ENCODE results near the gene KRIT1. TPM values are rescaled to one million over a fixed set of nuclear protein-coding genes. Genes with fewer than 3 reads are reported as not detected.

KRIT1 gene
- total RNA-seq, 1 experiment from 2014 or later = 34.1 TPM

- no peak overlapping the region for H3K27ac Mint-ChIP-seq
- no peak for ATAC-seq
- no peaks in the 10 kb centered on the region for H3K27me3 Mint-ChIP-seq (ENCODE audit: low read depth)
- CTCF ChIA-PET = interaction anchor here (0.9 kb wide), 1 partner anchor 260 kb away, joined by 3 read pairs; the partner anchor contains the start of genes PEX1 and RBM48
- no peaks in the 10 kb centered on the region for H3K4me1 Mint-ChIP-seq
- TF ChIP-seq ATF6 (CRISPR knock-in tag; IDR thresholded peaks at IDR 0.05) (no peak), CDX4 (CRISPR knock-in tag; IDR thresholded peaks at IDR 0.05; ENCODE audit: borderline replicate concordance) (no peak), ZNF317 (CRISPR knock-in tag; IDR thresholded peaks at IDR 0.05; ENCODE audit: borderline replicate concordance, low read depth) (no peak)
- H3K36me3 Mint-ChIP-seq = no peaks in the 10 kb centered on the region
- DNase-seq (ENCODE audit: low spot score) = no peak
- POLR2A ChIA-PET = no interaction called here
- no peak overlapping the region for H3K4me3 Mint-ChIP-seq
- H3K9me3 Mint-ChIP-seq = 0 out of 2 replicates have a peak, but pooled peaks cover under 1% of the 10 kb centered on the region
Observed at GRCh38 chr7:92268921-92269320, 23.2 kb upstream of the KRIT1 start.

DNA sequence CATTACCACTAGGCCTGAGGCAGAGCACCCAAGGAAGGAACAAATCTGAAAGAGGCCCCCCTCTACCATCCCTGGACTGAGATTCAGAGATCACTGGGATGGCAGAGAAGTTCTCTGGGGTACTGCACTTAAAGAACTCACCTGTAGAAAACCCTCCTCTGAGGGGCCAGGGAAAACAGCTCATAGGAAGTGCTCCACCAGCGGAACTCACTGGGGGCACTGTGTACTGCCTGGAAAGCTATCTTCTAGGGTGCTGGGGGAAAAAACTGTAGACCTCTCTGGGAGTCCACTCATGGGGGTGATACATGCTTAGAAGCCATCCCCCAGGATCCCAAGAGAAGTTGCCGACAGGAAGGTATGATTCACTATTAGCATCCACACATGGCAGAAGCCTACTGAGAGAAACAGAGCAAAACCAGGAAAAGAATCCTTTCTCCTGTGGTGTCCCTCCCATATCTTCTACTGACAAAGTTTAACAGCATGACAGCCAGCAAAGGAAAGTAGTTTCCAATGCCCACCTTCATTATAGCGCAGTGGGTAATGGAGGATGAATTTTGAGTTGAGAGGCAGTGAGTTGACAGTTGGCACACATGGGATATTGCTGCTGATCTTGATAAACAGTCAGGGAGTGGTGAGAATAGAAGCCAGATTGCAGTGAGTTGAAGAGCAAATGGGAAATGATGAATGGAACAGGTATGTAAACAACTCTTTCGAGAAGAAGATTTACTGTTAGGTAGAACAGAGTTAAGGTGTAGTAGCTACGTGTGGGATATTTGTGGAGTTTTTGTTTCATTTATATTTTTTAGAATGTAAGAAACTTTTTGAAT is 20.9 kb upstream of the KRIT1 start:
- Mint-ChIP-seq H3K27me3 (ENCODE audit: low read depth) (no peaks in the 10 kb centered on the region), H3K27ac (no peak overlapping the region), H3K4me3 (no peak overlapping the region), H3K4me1 (no peaks in the 10 kb centered on the region), H3K36me3 (no peaks in the 10 kb centered on the region), H3K9me3 (0 out of 2 replicates have a peak, but pooled peaks cover 4% of the 10 kb centered on the region)
- ChIA-PET CTCF (interaction anchor here (0.6 to 1.1 kb wide), 3 partner anchors 76 to 195 kb away, joined by 3 read pairs; partner anchors contain the start of gene GATAD1), POLR2A (no interaction called here)
- DNase-seq (ENCODE audit: low spot score) (no peak), ATAC-seq (peak; percentile 89)
- TF ChIP-seq NR2C2 (CRISPR knock-in tag; IDR thresholded peaks at IDR 0.05) (no peak), ZSCAN18 (CRISPR knock-in tag; IDR thresholded peaks at IDR 0.05) (no peak), ZNF423 (CRISPR knock-in tag; IDR thresholded peaks at IDR 0.05) (no peak), SMAD3 (CRISPR knock-in tag; IDR thresholded peaks at IDR 0.05; ENCODE audit: borderline replicate concordance) (no peak), ELF4 (CRISPR knock-in tag; IDR thresholded peaks at IDR 0.05; ENCODE audit: low read depth) (no peak), CREM (CRISPR knock-in tag; IDR thresholded peaks at IDR 0.05) (no peak), FOXJ3 (CRISPR knock-in tag; IDR thresholded peaks at IDR 0.05; ENCODE audit: borderline replicate concordance) (no peak)
- TF ChIP-seq, protein P1, sequence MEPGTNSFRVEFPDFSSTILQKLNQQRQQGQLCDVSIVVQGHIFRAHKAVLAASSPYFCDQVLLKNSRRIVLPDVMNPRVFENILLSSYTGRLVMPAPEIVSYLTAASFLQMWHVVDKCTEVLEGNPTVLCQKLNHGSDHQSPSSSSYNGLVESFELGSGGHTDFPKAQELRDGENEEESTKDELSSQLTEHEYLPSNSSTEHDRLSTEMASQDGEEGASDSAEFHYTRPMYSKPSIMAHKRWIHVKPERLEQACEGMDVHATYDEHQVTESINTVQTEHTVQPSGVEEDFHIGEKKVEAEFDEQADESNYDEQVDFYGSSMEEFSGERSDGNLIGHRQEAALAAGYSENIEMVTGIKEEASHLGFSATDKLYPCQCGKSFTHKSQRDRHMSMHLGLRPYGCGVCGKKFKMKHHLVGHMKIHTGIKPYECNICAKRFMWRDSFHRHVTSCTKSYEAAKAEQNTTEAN (CRISPR knock-in tag; IDR thresholded peaks at IDR 0.05) = no peak

DNA sequence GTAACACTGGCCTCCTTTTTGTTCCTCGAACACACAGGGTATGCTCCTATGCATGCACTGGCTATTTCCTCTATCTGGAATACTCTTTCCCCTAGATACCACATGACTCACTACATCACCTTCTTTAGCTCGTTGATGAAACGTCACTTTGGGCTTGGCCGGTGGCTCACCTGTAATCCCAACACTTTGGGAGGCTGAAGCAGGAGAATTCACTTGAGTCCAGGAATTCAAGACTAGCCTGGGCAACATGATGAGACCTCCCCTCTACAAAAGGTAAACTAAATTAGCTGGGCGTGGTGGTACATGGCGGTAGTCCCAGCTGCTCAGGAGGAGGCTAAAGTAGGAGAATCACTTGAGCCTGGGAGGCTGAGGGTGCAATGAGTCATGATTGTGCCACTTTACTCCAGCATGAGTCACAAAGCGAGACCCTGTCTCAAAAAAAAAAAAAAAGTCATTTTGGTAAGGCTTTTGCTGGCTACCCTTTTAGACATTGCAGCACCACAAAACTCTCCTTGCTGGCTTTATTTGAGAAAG is 14.6 kb upstream of the KRIT1 start:
- DNase-seq (ENCODE audit: low spot score) (no peak), ATAC-seq (no peak)
- Mint-ChIP-seq H3K27ac (peak overlapping the region; percentile 8; the same call in 1 of the 2 replicates), H3K27me3 (ENCODE audit: low read depth) (no peaks in the 10 kb centered on the region), H3K9me3 (0 out of 2 replicates have a peak, but pooled peaks cover 4% of the 10 kb centered on the region), H3K4me1 (peaks cover 3% of the 10 kb centered on the region), H3K36me3 (no peaks in the 10 kb centered on the region), H3K4me3 (no peak overlapping the region)
- CTCF ChIA-PET = no interaction called here
- POLR2A ChIA-PET = interaction anchor here (1.0 kb wide), 1 partner anchor 187 kb away, joined by 3 read pairs; the partner anchor contains the start of gene GATAD1
- TF ChIP-seq, protein P2, sequence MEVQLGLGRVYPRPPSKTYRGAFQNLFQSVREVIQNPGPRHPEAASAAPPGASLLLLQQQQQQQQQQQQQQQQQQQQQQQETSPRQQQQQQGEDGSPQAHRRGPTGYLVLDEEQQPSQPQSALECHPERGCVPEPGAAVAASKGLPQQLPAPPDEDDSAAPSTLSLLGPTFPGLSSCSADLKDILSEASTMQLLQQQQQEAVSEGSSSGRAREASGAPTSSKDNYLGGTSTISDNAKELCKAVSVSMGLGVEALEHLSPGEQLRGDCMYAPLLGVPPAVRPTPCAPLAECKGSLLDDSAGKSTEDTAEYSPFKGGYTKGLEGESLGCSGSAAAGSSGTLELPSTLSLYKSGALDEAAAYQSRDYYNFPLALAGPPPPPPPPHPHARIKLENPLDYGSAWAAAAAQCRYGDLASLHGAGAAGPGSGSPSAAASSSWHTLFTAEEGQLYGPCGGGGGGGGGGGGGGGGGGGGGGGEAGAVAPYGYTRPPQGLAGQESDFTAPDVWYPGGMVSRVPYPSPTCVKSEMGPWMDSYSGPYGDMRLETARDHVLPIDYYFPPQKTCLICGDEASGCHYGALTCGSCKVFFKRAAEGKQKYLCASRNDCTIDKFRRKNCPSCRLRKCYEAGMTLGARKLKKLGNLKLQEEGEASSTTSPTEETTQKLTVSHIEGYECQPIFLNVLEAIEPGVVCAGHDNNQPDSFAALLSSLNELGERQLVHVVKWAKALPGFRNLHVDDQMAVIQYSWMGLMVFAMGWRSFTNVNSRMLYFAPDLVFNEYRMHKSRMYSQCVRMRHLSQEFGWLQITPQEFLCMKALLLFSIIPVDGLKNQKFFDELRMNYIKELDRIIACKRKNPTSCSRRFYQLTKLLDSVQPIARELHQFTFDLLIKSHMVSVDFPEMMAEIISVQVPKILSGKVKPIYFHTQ (CRISPR knock-in tag; IDR thresholded peaks at IDR 0.05) = no peak
- TF ChIP-seq CREM (CRISPR knock-in tag; IDR thresholded peaks at IDR 0.05) (no peak), E2F4 (CRISPR knock-in tag; IDR thresholded peaks at IDR 0.05; ENCODE audit: borderline replicate concordance, low read depth) (no peak), SOX15 (CRISPR knock-in tag; IDR thresholded peaks at IDR 0.05) (no peak), CBFB (CRISPR knock-in tag; IDR thresholded peaks at IDR 0.05; ENCODE audit: low read depth) (no peak)
- TF ChIP-seq, protein P1 (CRISPR knock-in tag; IDR thresholded peaks at IDR 0.05) = no peak
- TF ChIP-seq, protein P3, sequence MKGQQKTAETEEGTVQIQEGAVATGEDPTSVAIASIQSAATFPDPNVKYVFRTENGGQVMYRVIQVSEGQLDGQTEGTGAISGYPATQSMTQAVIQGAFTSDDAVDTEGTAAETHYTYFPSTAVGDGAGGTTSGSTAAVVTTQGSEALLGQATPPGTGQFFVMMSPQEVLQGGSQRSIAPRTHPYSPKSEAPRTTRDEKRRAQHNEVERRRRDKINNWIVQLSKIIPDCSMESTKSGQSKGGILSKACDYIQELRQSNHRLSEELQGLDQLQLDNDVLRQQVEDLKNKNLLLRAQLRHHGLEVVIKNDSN (CRISPR knock-in tag; IDR thresholded peaks at IDR 0.05) = no peak
